ACHN (cell line): ENCODE measurements around the gene OOSP1.

Experiments used
- DNase-seq: peaks from one replicate; pipeline ENCODE4 v3.0.0-alpha.2; 2015
- in situ Hi-C: cut with HindIII; loops from 2 replicates; pipeline ENCODE4 v1.10.0; 2017; ENCODE audit warnings: low sequenced_read_pairs, low pct_ligation_motif_present, low pct_unique_long_range_greater_than_20kb

The OOSP1 gene

DNA sequence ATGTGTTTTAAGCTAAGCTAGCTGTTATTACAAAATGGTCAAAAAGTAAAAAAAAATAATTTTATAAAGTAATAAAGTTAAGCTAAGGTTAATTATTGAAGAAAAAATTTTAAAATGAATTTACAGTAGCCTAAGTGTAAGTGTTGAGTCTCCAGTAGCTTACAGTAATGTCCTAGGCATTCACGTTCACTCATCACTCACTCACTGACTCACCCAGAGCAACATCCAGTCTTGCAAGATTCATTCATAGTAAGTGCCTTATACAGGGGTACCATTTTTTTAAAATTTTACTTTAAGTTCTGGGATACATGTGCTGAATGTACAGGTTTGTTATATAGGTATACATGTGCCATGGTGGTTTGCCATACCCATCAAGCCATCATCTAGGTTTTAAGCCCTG is 67.1 kb downstream of the OOSP1 start:
- in situ Hi-C loops, result no loop called here
- no peak for DNase-seq
